Stimulated activated naive B cell treated with anti-CD40 and anti-IgM and Interleukin-4, amounts not matched to agents 10 μg/mL and 1 μg/mL and 100 μg/mL, for 72 hours (primary cell): ENCODE results near the gene MAST2.
"Not testable (repeated sequence)": the region's sequence is repeated elsewhere in the genome, so short reads cannot be mapped to it uniquely, and the experiment has no call there.

ENCODE experiments used
- ATAC-seq, 2 donors: fragments of 150-1000 bp; cut with Tn5 transposase; replicated peaks; 2 replicates each; pipeline ENCODE4 v1.10.0; 2021; ENCODE audit warnings: moderate library complexity in 1 of 2
- DNase-seq: peaks from one replicate; pipeline ENCODE4 v3.0.0; 2021
- H3K27ac Mint-ChIP-seq: one replicate; pipeline ENCODE4 v1.8.0; 2022; ENCODE audit warnings: mild to moderate bottlenecking, mixed read lengths
- H3K27me3 Mint-ChIP-seq, 2 donors: one replicate each; pipeline ENCODE4 v1.8.0; 2022; ENCODE audit warnings: mixed read lengths in 2 of 2
- H3K36me3 Mint-ChIP-seq, 2 donors: one replicate each; pipeline ENCODE4 v1.8.0; 2022; ENCODE audit warnings: mixed read lengths in 2 of 2, mild to moderate bottlenecking in 1 of 2
- H3K4me1 Mint-ChIP-seq, 2 donors: one replicate each; pipeline ENCODE4 v1.8.0; 2022; ENCODE audit warnings: mixed read lengths in 2 of 2, mild to moderate bottlenecking in 1 of 2
- H3K4me3 Mint-ChIP-seq, 2 donors: one replicate each; pipeline ENCODE4 v1.8.0; 2022; ENCODE audit warnings: mild to moderate bottlenecking in 2 of 2, mixed read lengths in 2 of 2, moderate library complexity in 1 of 2
- H3K9me3 Mint-ChIP-seq, 2 donors: one replicate each; pipeline ENCODE4 v1.8.0; 2022; ENCODE audit warnings: mixed read lengths in 2 of 2, mild to moderate bottlenecking in 1 of 2

The MAST2 gene

GRCh38 chr1:45932205-45932604 lies 128.8 kb downstream of the MAST2 start:
- not testable (repeated sequence) for DNase-seq, H3K27me3 Mint-ChIP-seq, H3K4me3 Mint-ChIP-seq, H3K27ac Mint-ChIP-seq, H3K9me3 Mint-ChIP-seq, ATAC-seq, H3K36me3 Mint-ChIP-seq
- H3K4me1 Mint-ChIP-seq: peaks cover 27 to 37% of the 10 kb centered on the region in 2 donors

- H3K27ac Mint-ChIP-seq: peak overlapping the region; percentile 31
- H3K4me3 Mint-ChIP-seq: no peak overlapping the region
- peaks cover 6 to 12% of the 10 kb centered on the region in 2 donors for H3K36me3 Mint-ChIP-seq
- peaks cover 19 to 24% of the 10 kb centered on the region in 2 donors for H3K4me1 Mint-ChIP-seq
- peaks cover 0 to 6% of the 10 kb centered on the region in 2 donors for H3K9me3 Mint-ChIP-seq
- ATAC-seq (no peak), DNase-seq (no peak)
- no peaks in the 10 kb centered on the region for H3K27me3 Mint-ChIP-seq
These were observed 131.5 kb downstream of the MAST2 start for GRCh38 chr1:45934947-45935346.

GRCh38 chr1:45938029-45938428 lies 134.6 kb downstream of the MAST2 start:
- Mint-ChIP-seq H3K27ac (no peak overlapping the region), H3K9me3 (peaks cover 5 to 10% of the 10 kb centered on the region in 2 donors), H3K4me1 (peaks cover 19 to 24% of the 10 kb centered on the region in 2 donors), H3K4me3 (no peak overlapping the region), H3K36me3 (peaks cover 12 to 17% of the 10 kb centered on the region in 2 donors), H3K27me3 (no peaks in the 10 kb centered on the region)
- no peak for DNase-seq
- no peak for ATAC-seq

GRCh38 chr1:45942411-45942810 lies 139.0 kb downstream of the MAST2 start:
- Mint-ChIP-seq H3K27me3 (no peaks in the 10 kb centered on the region), H3K4me1 (peaks cover 1 to 10% of the 10 kb centered on the region in 2 donors), H3K27ac (no peak overlapping the region), H3K9me3 (peaks cover 5 to 8% of the 10 kb centered on the region in 2 donors), H3K4me3 (no peak overlapping the region), H3K36me3 (peaks cover 8 to 12% of the 10 kb centered on the region in 2 donors)
- DNase-seq: no peak
- ATAC-seq: no peak

GRCh38 chr1:45943185-45943584 lies 139.8 kb downstream of the MAST2 start:
- Mint-ChIP-seq H3K4me1 (peaks cover 2 to 15% of the 10 kb centered on the region in 2 donors), H3K4me3 (no peak overlapping the region), H3K27ac (no peak overlapping the region), H3K36me3 (peaks cover 12 to 14% of the 10 kb centered on the region in 2 donors), H3K9me3 (peaks cover 8 to 9% of the 10 kb centered on the region in 2 donors), H3K27me3 (no peaks in the 10 kb centered on the region)
- ATAC-seq (no peak), DNase-seq (no peak)

- no peak overlapping the region for H3K4me3 Mint-ChIP-seq
- ATAC-seq (no peak), DNase-seq (no peak)
- peaks cover 15 to 17% of the 10 kb centered on the region in 2 donors for H3K36me3 Mint-ChIP-seq
- peaks cover 12 to 29% of the 10 kb centered on the region in 2 donors for H3K4me1 Mint-ChIP-seq
- peaks cover 8 to 9% of the 10 kb centered on the region in 2 donors for H3K9me3 Mint-ChIP-seq
- H3K27me3 Mint-ChIP-seq: peaks cover 0 to 3% of the 10 kb centered on the region in 2 donors
- no peak overlapping the region for H3K27ac Mint-ChIP-seq
These were observed 142.0 kb downstream of the MAST2 start for GRCh38 chr1:45945426-45945825.

- not testable (repeated sequence) for DNase-seq, H3K27ac Mint-ChIP-seq, H3K9me3 Mint-ChIP-seq, H3K4me3 Mint-ChIP-seq, H3K27me3 Mint-ChIP-seq
- Mint-ChIP-seq H3K4me1 (peaks cover 12 to 29% of the 10 kb centered on the region in 2 donors), H3K36me3 (peaks cover 8 to 11% of the 10 kb centered on the region in 2 donors)
- ATAC-seq: peak; percentile 48 to 52
These were observed 146.1 kb downstream of the MAST2 start for GRCh38 chr1:45949462-45949861.

GRCh38 chr1:45952072-45952471 lies 148.7 kb downstream of the MAST2 start:
- H3K9me3 Mint-ChIP-seq: peaks cover 3% of the 10 kb centered on the region in 2 donors
- peaks cover 12 to 23% of the 10 kb centered on the region in 2 donors for H3K4me1 Mint-ChIP-seq
- no peak for DNase-seq
- peaks cover 0 to 3% of the 10 kb centered on the region in 2 donors for H3K27me3 Mint-ChIP-seq
- no peak overlapping the region for H3K4me3 Mint-ChIP-seq
- H3K36me3 Mint-ChIP-seq: peaks cover 8 to 11% of the 10 kb centered on the region in 2 donors
- no peak overlapping the region for H3K27ac Mint-ChIP-seq
- ATAC-seq: no peak

GRCh38 chr1:45953934-45954847 lies 150.8 kb downstream of the MAST2 start:
- H3K9me3 Mint-ChIP-seq: no peaks in the 10 kb centered on the region
- ATAC-seq: no peak

GRCh38 chr1:45957684-45958083 lies 154.3 kb downstream of the MAST2 start:
- DNase-seq (no peak), ATAC-seq (no peak)
- no peaks in the 10 kb centered on the region for H3K4me1 Mint-ChIP-seq
- H3K9me3 Mint-ChIP-seq: no peaks in the 10 kb centered on the region
- no peak overlapping the region for H3K4me3 Mint-ChIP-seq
- peaks cover 10 to 17% of the 10 kb centered on the region in 2 donors for H3K36me3 Mint-ChIP-seq
- H3K27me3 Mint-ChIP-seq: no peaks in the 10 kb centered on the region
- H3K27ac Mint-ChIP-seq: no peak overlapping the region

More at GRCh38 chr1:45953934-45954847, 150.8 kb downstream of the MAST2 start:
- H3K4me1 Mint-ChIP-seq: peaks cover 6 to 8% of the 10 kb centered on the region in 2 donors
- no peak for DNase-seq
- H3K4me3 Mint-ChIP-seq: no peak overlapping the region
- H3K27me3 Mint-ChIP-seq: peaks cover 0 to 3% of the 10 kb centered on the region in 2 donors
- H3K27ac Mint-ChIP-seq: no peak overlapping the region
- H3K36me3 Mint-ChIP-seq: peaks cover 3 to 4% of the 10 kb centered on the region in 2 donors

- Mint-ChIP-seq H3K27ac (no peak overlapping the region), H3K27me3 (no peaks in the 10 kb centered on the region), H3K36me3 (peaks cover 15 to 20% of the 10 kb centered on the region in 2 donors), H3K4me1 (no peaks in the 10 kb centered on the region), H3K4me3 (no peak overlapping the region), H3K9me3 (no peaks in the 10 kb centered on the region)
- ATAC-seq (no peak), DNase-seq (no peak)
These were observed 154.9 kb downstream of the MAST2 start for GRCh38 chr1:45958317-45958716.

GRCh38 chr1:45960930-45961715 lies 157.7 kb downstream of the MAST2 start:
- DNase-seq: no peak
- peaks cover 22 to 32% of the 10 kb centered on the region in 2 donors for H3K36me3 Mint-ChIP-seq
- H3K9me3 Mint-ChIP-seq: no peaks in the 10 kb centered on the region
- H3K4me1 Mint-ChIP-seq: no peaks in the 10 kb centered on the region
- ATAC-seq: no peak
- H3K27me3 Mint-ChIP-seq: no peaks in the 10 kb centered on the region
- no peak overlapping the region for H3K4me3 Mint-ChIP-seq
- H3K27ac Mint-ChIP-seq: no peak overlapping the region

- not testable (repeated sequence) for H3K4me3 Mint-ChIP-seq, H3K4me1 Mint-ChIP-seq, DNase-seq, ATAC-seq, H3K9me3 Mint-ChIP-seq, H3K27me3 Mint-ChIP-seq, H3K27ac Mint-ChIP-seq
- H3K36me3 Mint-ChIP-seq: peaks cover 22 to 32% of the 10 kb centered on the region in 2 donors
These were observed 158.5 kb downstream of the MAST2 start for GRCh38 chr1:45961936-45962335.

GRCh38 chr1:45968941-45969666 lies 165.7 kb downstream of the MAST2 start:
- Mint-ChIP-seq H3K27ac (no peak overlapping the region), H3K4me1 (no peaks in the 10 kb centered on the region), H3K4me3 (no peak overlapping the region), H3K9me3 (no peaks in the 10 kb centered on the region), H3K27me3 (no peaks in the 10 kb centered on the region), H3K36me3 (peaks cover 9 to 23% of the 10 kb centered on the region in 2 donors)
- no peak for ATAC-seq
- DNase-seq: no peak
